Fibroblast of lung (primary cell): ENCODE results near the gene MEGF9.

Experiments used
- CTCF ChIP-seq, 2 donors: IDR thresholded peaks in 1 of 2; conservative IDR thresholded peaks in 1 of 2; 1 replicate in 1 of 2; 2 replicates in 1 of 2; pipeline ENCODE4 v1.5.1; 2011 to 2012; ENCODE audit warnings: low read length in 2 of 2, control low read depth in 1 of 2, inconsistent platforms in 1 of 2, low read depth in 1 of 2, mild to moderate bottlenecking in 1 of 2
- EZH2 ChIP-seq: IDR thresholded peaks from 2 replicates; pipeline ENCODE4 v1.5.1; 2012; ENCODE audit warnings: low read length, control low read depth, mild to moderate bottlenecking; ENCODE audit errors: missing control alignments

GRCh38 chr9:120636194-120636957 lies 77.9 kb downstream of the MEGF9 start:
- TF ChIP-seq CTCF (conservative IDR thresholded peaks at IDR 0.05 in 1 of 2, IDR thresholded peaks at IDR 0.05 in 1 of 2; ENCODE audit: low read depth in 1 of 2, low read length in 2 of 2) (no peak), EZH2 (no peak)
